Measurements from ENCODE around the gene PRDM10.

The PRDM10 gene

DNA sequence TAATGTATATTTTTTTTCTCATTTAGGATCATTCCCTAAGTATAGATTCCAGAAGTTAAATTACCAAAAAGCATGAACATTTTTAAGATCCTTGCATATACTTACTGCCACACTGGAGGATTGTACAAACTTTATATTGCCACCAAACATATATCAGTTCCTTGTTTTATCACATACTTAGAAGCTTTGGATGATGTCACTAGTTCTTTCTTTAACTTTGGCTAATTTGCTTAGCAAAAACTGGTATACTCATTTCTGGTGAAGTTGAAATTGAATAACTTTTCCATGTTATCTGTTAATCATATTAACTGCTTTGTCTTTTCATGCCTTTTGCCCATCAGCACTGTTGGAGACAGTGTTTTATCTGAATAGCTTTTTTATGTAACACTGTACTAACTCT is 31.6 kb upstream of the PRDM10 start:
- Histone ChIP-seq H3K9me3 (ENCODE audit: insufficient read depth, low read length, severe bottlenecking) (no peaks in the 10 kb centered on the region), H2AFZ (ENCODE audit: low read depth, low read length) (no peak overlapping the region), H3K4me2 (ENCODE audit: insufficient read depth, low read length) (no peak overlapping the region), H3K9ac (ENCODE audit: low read depth, low read length) (no peak overlapping the region), H4K20me1 (ENCODE audit: insufficient read depth, low read length) (no peaks in the 10 kb centered on the region), H3K36me3 (ENCODE audit: insufficient read depth, low read length) (no peaks in the 10 kb centered on the region), H3K4me1 (ENCODE audit: insufficient read depth, low read length) (no peaks in the 10 kb centered on the region), H3K27ac (ENCODE audit: low read length) (no peak overlapping the region), H3K79me2 (ENCODE audit: insufficient read depth, low read length) (no peaks in the 10 kb centered on the region), H3K27me3 (ENCODE audit: insufficient read depth, low read length, poor library complexity) (no peaks in the 10 kb centered on the region), H3K4me3 (ENCODE audit: low read depth in 1 of 2, low read length in 2 of 2) (no peak overlapping the region)
- DNase-seq (no peak), ATAC-seq (ENCODE audit: insufficient read depth, low read depth) (no peak)
- TF ChIP-seq EZH2 (IDR thresholded peaks at IDR 0.05; ENCODE audit: borderline replicate concordance, low read depth, low read length, severe bottlenecking) (no peak), CTCF (IDR thresholded peaks at IDR 0.05; ENCODE audit: borderline replicate concordance, extremely low read depth, low read length, poor library complexity, severe bottlenecking) (no peak)

- no peak overlapping the region for H2AFZ ChIP-seq (ENCODE audit: low read depth, low read length)
- no peak for DNase-seq
- no peaks in the 10 kb centered on the region for H3K9me3 ChIP-seq (ENCODE audit: insufficient read depth, low read length, severe bottlenecking)
- H3K27ac ChIP-seq (ENCODE audit: low read length): no peak overlapping the region
- no peaks in the 10 kb centered on the region for H3K36me3 ChIP-seq (ENCODE audit: insufficient read depth, low read length)
- H4K20me1 ChIP-seq (ENCODE audit: insufficient read depth, low read length): no peaks in the 10 kb centered on the region
- no peak overlapping the region for H3K9ac ChIP-seq (ENCODE audit: low read depth, low read length)
- TF ChIP-seq EZH2 (IDR thresholded peaks at IDR 0.05; ENCODE audit: borderline replicate concordance, low read depth, low read length, severe bottlenecking) (no peak), CTCF (IDR thresholded peaks at IDR 0.05; ENCODE audit: borderline replicate concordance, extremely low read depth, low read length, poor library complexity, severe bottlenecking) (no peak)
- no peaks in the 10 kb centered on the region for H3K79me2 ChIP-seq (ENCODE audit: insufficient read depth, low read length)
- ATAC-seq (ENCODE audit: insufficient read depth, low read depth): no peak
- H3K4me1 ChIP-seq (ENCODE audit: insufficient read depth, low read length): no peaks in the 10 kb centered on the region
- H3K4me3 ChIP-seq (ENCODE audit: low read depth in 1 of 2, low read length in 2 of 2): no peak overlapping the region
- H3K27me3 ChIP-seq (ENCODE audit: insufficient read depth, low read length, poor library complexity): no peaks in the 10 kb centered on the region
- H3K4me2 ChIP-seq (ENCODE audit: insufficient read depth, low read length): no peak overlapping the region
Observed at GRCh38 chr11:130032931-130033330, 30.3 kb upstream of the PRDM10 start.

GRCh38 chr11:130031945-130032344 is 29.3 kb upstream of the PRDM10 start:
- H3K4me3 ChIP-seq (ENCODE audit: low read depth in 1 of 2, low read length in 2 of 2): no peak overlapping the region
- DNase-seq: no peak
- no peak for ATAC-seq (ENCODE audit: insufficient read depth, low read depth)
- H3K9ac ChIP-seq (ENCODE audit: low read depth, low read length): no peak overlapping the region
- no peak overlapping the region for H3K27ac ChIP-seq (ENCODE audit: low read length)
- no peaks in the 10 kb centered on the region for H3K4me1 ChIP-seq (ENCODE audit: insufficient read depth, low read length)
- H3K79me2 ChIP-seq (ENCODE audit: insufficient read depth, low read length): no peaks in the 10 kb centered on the region
- no peaks in the 10 kb centered on the region for H3K27me3 ChIP-seq (ENCODE audit: insufficient read depth, low read length, poor library complexity)
- H3K36me3 ChIP-seq (ENCODE audit: insufficient read depth, low read length): no peaks in the 10 kb centered on the region
- H2AFZ ChIP-seq (ENCODE audit: low read depth, low read length): no peak overlapping the region
- H3K4me2 ChIP-seq (ENCODE audit: insufficient read depth, low read length): no peak overlapping the region
- no peaks in the 10 kb centered on the region for H3K9me3 ChIP-seq (ENCODE audit: insufficient read depth, low read length, severe bottlenecking)
- no peaks in the 10 kb centered on the region for H4K20me1 ChIP-seq (ENCODE audit: insufficient read depth, low read length)
- TF ChIP-seq CTCF (IDR thresholded peaks at IDR 0.05; ENCODE audit: borderline replicate concordance, extremely low read depth, low read length, poor library complexity, severe bottlenecking): no peak
- no peak for TF ChIP-seq EZH2 (IDR thresholded peaks at IDR 0.05; ENCODE audit: borderline replicate concordance, low read depth, low read length, severe bottlenecking)

DNA sequence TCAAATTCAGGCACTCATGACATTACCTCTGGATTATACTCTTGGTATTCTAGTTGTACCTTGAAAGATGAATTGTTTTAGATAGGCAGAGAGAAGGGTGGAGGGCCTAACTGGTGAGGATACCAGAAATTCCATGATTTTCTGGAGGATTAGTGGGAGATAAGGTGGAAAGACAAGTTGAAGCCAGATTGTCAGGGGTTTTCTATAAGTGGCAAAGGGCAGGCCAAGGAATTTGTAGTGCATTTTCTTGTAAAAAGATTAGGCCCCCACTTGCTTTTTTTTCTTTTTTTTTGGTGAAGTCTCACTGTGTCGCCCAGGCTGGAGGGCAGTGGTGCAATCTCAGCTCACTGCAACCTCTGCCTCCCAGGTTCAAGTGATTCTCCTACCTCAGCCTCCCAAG is 28.4 kb upstream of the PRDM10 start:
- no peaks in the 10 kb centered on the region for H3K79me2 ChIP-seq (ENCODE audit: insufficient read depth, low read length)

More for the DNA sequence above, 28.4 kb upstream of the PRDM10 start:
- Histone ChIP-seq H3K36me3 (ENCODE audit: insufficient read depth, low read length) (no peaks in the 10 kb centered on the region), H3K4me1 (ENCODE audit: insufficient read depth, low read length) (no peaks in the 10 kb centered on the region), H3K4me3 (ENCODE audit: low read depth in 1 of 2, low read length in 2 of 2) (no peak overlapping the region), H4K20me1 (ENCODE audit: insufficient read depth, low read length) (no peaks in the 10 kb centered on the region), H3K27me3 (ENCODE audit: insufficient read depth, low read length, poor library complexity) (no peaks in the 10 kb centered on the region), H3K9ac (ENCODE audit: low read depth, low read length) (no peak overlapping the region), H3K27ac (ENCODE audit: low read length) (no peak overlapping the region), H2AFZ (ENCODE audit: low read depth, low read length) (no peak overlapping the region), H3K9me3 (ENCODE audit: insufficient read depth, low read length, severe bottlenecking) (no peaks in the 10 kb centered on the region), H3K4me2 (ENCODE audit: insufficient read depth, low read length) (no peak overlapping the region)
- TF ChIP-seq CTCF (IDR thresholded peaks at IDR 0.05; ENCODE audit: borderline replicate concordance, extremely low read depth, low read length, poor library complexity, severe bottlenecking): no peak
- no peak for TF ChIP-seq EZH2 (IDR thresholded peaks at IDR 0.05; ENCODE audit: borderline replicate concordance, low read depth, low read length, severe bottlenecking)
- no peak for DNase-seq
- ATAC-seq (ENCODE audit: insufficient read depth, low read depth): no peak
